GM12878 (cell line): ENCODE results near the gene FILIP1L.

Source experiments
- HDAC2 ChIP-seq: fragments of 200-600 bp; sonication (generic); IDR thresholded peaks from 2 replicates; pipeline ENCODE4 v1.6.1; 2017
- PAX5 ChIP-seq: IDR thresholded peaks from 2 replicates; pipeline ENCODE4 v1.6.1; 2011; ENCODE audit warnings: low read depth, low read length, borderline replicate concordance
- POLR2A ChIP-seq: IDR thresholded peaks from 2 replicates; pipeline ENCODE4 v1.6.1; 2011; ENCODE audit warnings: low read depth, mild to moderate bottlenecking, low read length
- POLR2AphosphoS5 ChIP-seq: IDR thresholded peaks from 2 replicates; pipeline ENCODE4 v1.6.1; 2011; ENCODE audit warnings: mild to moderate bottlenecking, low read length, inconsistent platforms
- ZNF207 ChIP-seq: fragments of 450-650 bp; IDR thresholded peaks from 2 replicates; pipeline ENCODE4 v1.6.1; 2014; ENCODE audit warnings: antibody characterized with exemption, mild to moderate bottlenecking, borderline replicate concordance
- TF ChIP-seq, protein P1 (sequence below), 3 experiments: IDR thresholded peaks in 2 of 3; conservative IDR thresholded peaks in 1 of 3; 2 replicates each; pipeline ENCODE4 v1.5.1; 2011; ENCODE audit warnings: low read depth in 3 of 3, low read length in 3 of 3, mild to moderate bottlenecking in 3 of 3, control low read depth in 2 of 3, moderate library complexity in 2 of 3, inconsistent platforms in 1 of 3, mixed read lengths in 1 of 3; ENCODE audit not compliant: control insufficient read depth in 2 of 3, insufficient read depth in 1 of 3; ENCODE audit errors: extremely low read depth in 1 of 3
- TF ChIP-seq, protein P2 (sequence below): fragments of 450-650 bp; IDR thresholded peaks from 2 replicates; pipeline ENCODE4 v1.6.1; 2017; ENCODE audit warnings: mild to moderate bottlenecking, moderate library complexity

GRCh38 chr3:99866261-99866761 lies 248.0 kb downstream of the FILIP1L start:
- TF ChIP-seq, protein P1, sequence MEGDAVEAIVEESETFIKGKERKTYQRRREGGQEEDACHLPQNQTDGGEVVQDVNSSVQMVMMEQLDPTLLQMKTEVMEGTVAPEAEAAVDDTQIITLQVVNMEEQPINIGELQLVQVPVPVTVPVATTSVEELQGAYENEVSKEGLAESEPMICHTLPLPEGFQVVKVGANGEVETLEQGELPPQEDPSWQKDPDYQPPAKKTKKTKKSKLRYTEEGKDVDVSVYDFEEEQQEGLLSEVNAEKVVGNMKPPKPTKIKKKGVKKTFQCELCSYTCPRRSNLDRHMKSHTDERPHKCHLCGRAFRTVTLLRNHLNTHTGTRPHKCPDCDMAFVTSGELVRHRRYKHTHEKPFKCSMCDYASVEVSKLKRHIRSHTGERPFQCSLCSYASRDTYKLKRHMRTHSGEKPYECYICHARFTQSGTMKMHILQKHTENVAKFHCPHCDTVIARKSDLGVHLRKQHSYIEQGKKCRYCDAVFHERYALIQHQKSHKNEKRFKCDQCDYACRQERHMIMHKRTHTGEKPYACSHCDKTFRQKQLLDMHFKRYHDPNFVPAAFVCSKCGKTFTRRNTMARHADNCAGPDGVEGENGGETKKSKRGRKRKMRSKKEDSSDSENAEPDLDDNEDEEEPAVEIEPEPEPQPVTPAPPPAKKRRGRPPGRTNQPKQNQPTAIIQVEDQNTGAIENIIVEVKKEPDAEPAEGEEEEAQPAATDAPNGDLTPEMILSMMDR (IDR thresholded peaks at IDR 0.05 in 2 of 3, conservative IDR thresholded peaks at IDR 0.05 in 1 of 3; ENCODE audit: control insufficient read depth in 2 of 3, extremely low read depth in 1 of 3, insufficient read depth in 1 of 3, low read depth in 3 of 3, low read length in 3 of 3) = no peak
- TF ChIP-seq POLR2AphosphoS5 (no peak), ZNF207 (no peak), HDAC2 (no peak), PAX5 (no peak), POLR2A (no peak)
- TF ChIP-seq, protein P2, sequence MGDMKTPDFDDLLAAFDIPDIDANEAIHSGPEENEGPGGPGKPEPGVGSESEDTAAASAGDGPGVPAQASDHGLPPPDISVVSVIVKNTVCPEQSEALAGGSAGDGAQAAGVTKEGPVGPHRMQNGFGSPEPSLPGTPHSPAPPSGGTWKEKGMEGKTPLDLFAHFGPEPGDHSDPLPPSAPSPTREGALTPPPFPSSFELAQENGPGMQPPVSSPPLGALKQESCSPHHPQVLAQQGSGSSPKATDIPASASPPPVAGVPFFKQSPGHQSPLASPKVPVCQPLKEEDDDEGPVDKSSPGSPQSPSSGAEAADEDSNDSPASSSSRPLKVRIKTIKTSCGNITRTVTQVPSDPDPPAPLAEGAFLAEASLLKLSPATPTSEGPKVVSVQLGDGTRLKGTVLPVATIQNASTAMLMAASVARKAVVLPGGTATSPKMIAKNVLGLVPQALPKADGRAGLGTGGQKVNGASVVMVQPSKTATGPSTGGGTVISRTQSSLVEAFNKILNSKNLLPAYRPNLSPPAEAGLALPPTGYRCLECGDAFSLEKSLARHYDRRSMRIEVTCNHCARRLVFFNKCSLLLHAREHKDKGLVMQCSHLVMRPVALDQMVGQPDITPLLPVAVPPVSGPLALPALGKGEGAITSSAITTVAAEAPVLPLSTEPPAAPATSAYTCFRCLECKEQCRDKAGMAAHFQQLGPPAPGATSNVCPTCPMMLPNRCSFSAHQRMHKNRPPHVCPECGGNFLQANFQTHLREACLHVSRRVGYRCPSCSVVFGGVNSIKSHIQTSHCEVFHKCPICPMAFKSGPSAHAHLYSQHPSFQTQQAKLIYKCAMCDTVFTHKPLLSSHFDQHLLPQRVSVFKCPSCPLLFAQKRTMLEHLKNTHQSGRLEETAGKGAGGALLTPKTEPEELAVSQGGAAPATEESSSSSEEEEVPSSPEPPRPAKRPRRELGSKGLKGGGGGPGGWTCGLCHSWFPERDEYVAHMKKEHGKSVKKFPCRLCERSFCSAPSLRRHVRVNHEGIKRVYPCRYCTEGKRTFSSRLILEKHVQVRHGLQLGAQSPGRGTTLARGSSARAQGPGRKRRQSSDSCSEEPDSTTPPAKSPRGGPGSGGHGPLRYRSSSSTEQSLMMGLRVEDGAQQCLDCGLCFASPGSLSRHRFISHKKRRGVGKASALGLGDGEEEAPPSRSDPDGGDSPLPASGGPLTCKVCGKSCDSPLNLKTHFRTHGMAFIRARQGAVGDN = no peak
